ACHN (cell line): ENCODE measurements around the gene MORN1.

Source experiments
- DNase-seq: peaks from one replicate; pipeline ENCODE4 v3.0.0-alpha.2; 2015
- in situ Hi-C: cut with HindIII; loops from 2 replicates; pipeline ENCODE4 v1.10.0; 2017; ENCODE audit warnings: low sequenced_read_pairs, low pct_ligation_motif_present, low pct_unique_long_range_greater_than_20kb

The MORN1 gene

GRCh38 chr1:2368053-2368744 is 23.2 kb downstream of the MORN1 start:
- in situ Hi-C loops, result no loop called here
- no peak for DNase-seq

- DNase-seq, result no peak
- in situ Hi-C loops, result no loop called here
Observed at GRCh38 chr1:2363847-2364513, 27.4 kb downstream of the MORN1 start.

GRCh38 chr1:2360588-2361364 is 30.6 kb downstream of the MORN1 start:
- in situ Hi-C loops, result no loop called here
- DNase-seq, result no peak

- in situ Hi-C loops, result no loop called here
- no peak for DNase-seq
Observed at GRCh38 chr1:2358651-2359640, 32.4 kb downstream of the MORN1 start.

- no peak for DNase-seq
- in situ Hi-C loops, result no loop called here
Observed at GRCh38 chr1:2358072-2358471, 33.3 kb downstream of the MORN1 start.

- in situ Hi-C loops, result no loop called here
- no peak for DNase-seq
Observed at GRCh38 chr1:2356911-2357845, 34.2 kb downstream of the MORN1 start.

- in situ Hi-C loops, result no loop called here
- no peak for DNase-seq
Observed at GRCh38 chr1:2356401-2356800, 35.0 kb downstream of the MORN1 start.

- no peak for DNase-seq
Observed at GRCh38 chr1:2355373-2356261, 35.7 kb downstream of the MORN1 start.

GRCh38 chr1:2354511-2355372 is 36.6 kb downstream of the MORN1 start:
- DNase-seq, result no peak
- in situ Hi-C loops, result no loop called here

More at GRCh38 chr1:2355373-2356261, 35.7 kb downstream of the MORN1 start:
- in situ Hi-C loops, result no loop called here

GRCh38 chr1:2353551-2354438 is 37.6 kb downstream of the MORN1 start:
- in situ Hi-C loops, result no loop called here
- no peak for DNase-seq

GRCh38 chr1:2352897-2353550 is 38.3 kb downstream of the MORN1 start:
- in situ Hi-C loops, result no loop called here

GRCh38 chr1:2352341-2352896 is 38.9 kb downstream of the MORN1 start:
- in situ Hi-C loops, result no loop called here

More at GRCh38 chr1:2352897-2353550, 38.3 kb downstream of the MORN1 start:
- no peak for DNase-seq

GRCh38 chr1:2351723-2352122 is 39.6 kb downstream of the MORN1 start:
- in situ Hi-C loops, result no loop called here
- DNase-seq, result no peak

More at GRCh38 chr1:2352341-2352896, 38.9 kb downstream of the MORN1 start:
- DNase-seq, result no peak
